ENCODE measurements around the gene FUT7.

DNA sequence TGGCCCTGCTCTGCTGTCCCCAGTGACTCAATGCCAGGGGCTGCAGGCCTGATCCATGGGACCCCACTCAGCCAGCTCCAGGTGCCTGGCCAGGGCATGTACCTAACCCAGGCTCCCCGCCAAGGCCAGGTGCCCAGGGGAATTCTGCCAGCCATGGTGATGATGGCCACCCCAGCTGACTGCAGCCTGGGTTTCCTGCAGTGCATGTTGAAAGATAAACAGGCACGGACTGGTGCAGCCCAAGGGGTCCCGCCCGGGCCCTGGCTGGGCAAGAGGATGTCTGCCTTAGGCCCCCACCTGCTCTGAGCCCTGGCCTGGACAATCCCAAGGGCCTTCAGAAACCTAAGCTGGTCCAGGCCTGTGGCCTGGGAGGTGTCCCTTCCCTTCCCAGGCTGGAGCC is 5.1 kb downstream of the FUT7 start:
- no peak for TF ChIP-seq CTCF (IDR thresholded peaks at IDR 0.05)
- TF ChIP-seq POLR2A (IDR thresholded peaks at IDR 0.05) = no peak
